A549 (cell line): Measurements from ENCODE around the gene COL24A1. TPM values are rescaled to one million over a fixed set of nuclear protein-coding genes. Genes with fewer than 3 reads are reported as not detected.

Source experiments
- ATAC-seq, 2 experiments: fragments of 200-7000 bp in 1 of 2; fragments of >200 bp in 1 of 2; cut with Nextera tagmentation in 1 of 2; cut with Tn5 transposase in 1 of 2; 3 replicates each; pipeline versions ENCODE4 v1.8.0 to v1.9.1; 2018 to 2020; ENCODE audit warnings: mild to moderate bottlenecking in 1 of 2, moderate library complexity in 1 of 2
- CTCF ChIA-PET: fragments of 300-600 bp; sonication (Branson Sonifier 250); formaldehyde crosslinking; extraction: SDS; loops from one replicate; lab custom pipeline; 2021; ENCODE audit warnings: antibody characterized with exemption, inconsistent platforms; lab: Yijun Ruan, JAX
- POLR2A ChIA-PET: fragments of 350-600 bp; formaldehyde crosslinking; extraction: SDS; loops from one replicate; lab custom pipeline; 2021; ENCODE audit warnings: antibody characterized with exemption, inconsistent platforms; lab: Yijun Ruan, JAX
- DNase-seq, 2 experiments: peaks; one replicate each; pipeline versions ENCODE4 v3.0.0 to v3.0.0-alpha.2; 2011 to 2016; ENCODE audit warnings: low read depth in 1 of 2, low spot score in 1 of 2
- FAIRE-seq: peaks from 2 replicates; lab custom pipeline; 2011; peaks lifted over from hg19 to GRCh38; lab: Jason Lieb, UNC
- H3K27ac ChIP-seq, 2 experiments: fragments of >200 bp; sonication (Bioruptor Twin); formaldehyde crosslinking; 3 replicates each; pipeline ENCODE4 v1.5.1; 2016 to 2017
- H3K4me1 ChIP-seq: fragments of >200 bp; sonication (Bioruptor Twin); formaldehyde crosslinking; 3 replicates; pipeline ENCODE4 v1.6.1; 2016
- H3K4me2 ChIP-seq: fragments of >200 bp; sonication (Bioruptor Twin); formaldehyde crosslinking; 3 replicates; pipeline ENCODE4 v1.6.1; 2016
- H3K4me3 ChIP-seq: fragments of >200 bp; sonication (Bioruptor Twin); formaldehyde crosslinking; 3 replicates; pipeline ENCODE4 v1.5.1; 2016
- H3K9me3 ChIP-seq: fragments of >200 bp; sonication (Bioruptor Twin); formaldehyde crosslinking; 3 replicates; pipeline ENCODE4 v1.6.1; 2016
- BHLHE40 ChIP-seq: IDR thresholded peaks from 2 replicates; pipeline ENCODE4 v1.6.1; 2012; ENCODE audit warnings: low read depth, low read length, inconsistent platforms
- CBX8 ChIP-seq: fragments of 200-600 bp; sonication (generic); IDR thresholded peaks from 2 replicates; pipeline ENCODE4 v1.6.1; 2016
- CEBPB ChIP-seq, 2 experiments: fragments of >200 bp in 1 of 2; sonication (Bioruptor Twin) in 1 of 2; formaldehyde crosslinking in 1 of 2; IDR thresholded peaks; 2 replicates each; pipeline ENCODE4 v1.6.1; 2012 to 2016
- CHD4 ChIP-seq: fragments of 200-600 bp; sonication (generic); IDR thresholded peaks from 2 replicates; pipeline ENCODE4 v1.6.1; 2016; ENCODE audit warnings: antibody characterized with exemption, mild to moderate bottlenecking, borderline replicate concordance
- EHF ChIP-seq: fragments of 250-450 bp; sonication (Bioruptor Pico); IDR thresholded peaks from 2 replicates; pipeline ENCODE4 v1.5.0; 2020; ENCODE audit warnings: mild to moderate bottlenecking
- FOSB ChIP-seq: fragments of 250-450 bp; sonication (Bioruptor Pico); IDR thresholded peaks from 2 replicates; pipeline ENCODE4 v1.5.0; 2020; ENCODE audit warnings: mild to moderate bottlenecking, moderate library complexity
- FOXS1 ChIP-seq: fragments of 250-450 bp; sonication (Bioruptor Pico); IDR thresholded peaks from 2 replicates; pipeline ENCODE4 v1.5.0; 2020; ENCODE audit warnings: mild to moderate bottlenecking, moderate library complexity
- HOXA7 ChIP-seq: fragments of 250-450 bp; sonication (Bioruptor Pico); IDR thresholded peaks from 2 replicates; pipeline ENCODE4 v1.5.0; 2020; ENCODE audit warnings: mild to moderate bottlenecking, moderate library complexity
- HOXB13 ChIP-seq: fragments of 250-450 bp; sonication (Bioruptor Pico); IDR thresholded peaks from 2 replicates; pipeline ENCODE4 v1.5.0; 2020; ENCODE audit warnings: low read depth, mild to moderate bottlenecking, moderate library complexity
- HOXB5 ChIP-seq: fragments of 250-450 bp; sonication (Bioruptor Pico); IDR thresholded peaks from 2 replicates; pipeline ENCODE4 v1.5.0; 2020; ENCODE audit warnings: mild to moderate bottlenecking, moderate library complexity
- JUN ChIP-seq, 2 experiments: fragments of >200 bp; sonication (Bioruptor Twin); formaldehyde crosslinking; IDR thresholded peaks; 2 replicates in 1 of 2; 3 replicates in 1 of 2; pipeline ENCODE4 v1.6.1; 2016 to 2017
- KDM5A ChIP-seq: fragments of 200-600 bp; sonication (generic); IDR thresholded peaks from 2 replicates; pipeline ENCODE4 v1.6.1; 2016; ENCODE audit warnings: antibody characterized with exemption, mild to moderate bottlenecking
- MAZ ChIP-seq: fragments of 150-350 bp; IDR thresholded peaks from 2 replicates; pipeline ENCODE4 v1.6.1; 2014; ENCODE audit warnings: antibody characterized with exemption, low read depth, low read length, borderline replicate concordance
- MYC ChIP-seq: IDR thresholded peaks from 2 replicates; pipeline ENCODE4 v1.6.1; 2012; ENCODE audit warnings: mild to moderate bottlenecking, inconsistent platforms, low read length, improper control_type of control experiment, borderline replicate concordance
- NFE2L2 ChIP-seq: fragments of 150-350 bp; conservative IDR thresholded peaks from 2 replicates; pipeline ENCODE4 v1.6.1; 2014; ENCODE audit warnings: low read length
- NPAS2 ChIP-seq: fragments of 250-450 bp; sonication (Bioruptor Pico); IDR thresholded peaks from 2 replicates; pipeline ENCODE4 v1.8.0; 2022; ENCODE audit warnings: mild to moderate bottlenecking, moderate library complexity, borderline replicate concordance
- PBX3 ChIP-seq: IDR thresholded peaks from 2 replicates; pipeline ENCODE4 v1.6.1; 2012
- POLR2A ChIP-seq: IDR thresholded peaks from 2 replicates; pipeline ENCODE4 v1.6.1; 2012; ENCODE audit warnings: mild to moderate bottlenecking, low read length
- RAD21 ChIP-seq, 2 experiments: fragments of >200 bp in 1 of 2; sonication (Bioruptor Twin) in 1 of 2; formaldehyde crosslinking in 1 of 2; IDR thresholded peaks in 1 of 2; conservative IDR thresholded peaks in 1 of 2; 2 replicates in 1 of 2; 3 replicates in 1 of 2; pipeline ENCODE4 v1.6.1; 2012 to 2018; ENCODE audit warnings: inconsistent platforms in 1 of 2
- RFX5 ChIP-seq: fragments of 450-650 bp; IDR thresholded peaks from 2 replicates; pipeline ENCODE4 v1.7.1; 2014; ENCODE audit warnings: antibody characterized with exemption, mild to moderate bottlenecking, moderate library complexity
- SMC3 ChIP-seq: fragments of >200 bp; sonication (Bioruptor Twin); formaldehyde crosslinking; IDR thresholded peaks from 3 replicates; pipeline ENCODE4 v1.6.1; 2018; ENCODE audit warnings: inconsistent platforms
- TFCP2L1 ChIP-seq: fragments of 250-450 bp; sonication (Bioruptor Pico); IDR thresholded peaks from 2 replicates; pipeline ENCODE4 v1.5.0; 2021; ENCODE audit warnings: mild to moderate bottlenecking
- WGBS: methylation state at CpG from one replicate; pipeline ENCODE4 v1.1.6; 2017; ENCODE audit errors: missing lambda C conversion rate; 5-methylcytosine and 5-hydroxymethylcytosine counted together
- polyA plus RNA-seq, 4 experiments: library from polyadenylated mRNA; depleted of rRNA in 3 of 4; stranded (reverse); fragments of >200 nt; fragmentation: RNase III in 1 of 4; extraction: RNeasy Plus Mini Kit Qiagen cat#74134 plus additional on column Dnase treatment in 1 of 4; gene quantifications; 2 replicates in 3 of 4; 3 replicates in 1 of 4; pipeline ENCODE4 v1.2.3, GENCODE V29; 2011 to 2017
- TF ChIP-seq, protein P1 (sequence below): fragments of >200 bp; sonication (Bioruptor Twin); formaldehyde crosslinking; IDR thresholded peaks from 3 replicates; pipeline ENCODE4 v1.6.1; 2016
- TF ChIP-seq, protein P2 (sequence below): fragments of 150-350 bp; IDR thresholded peaks from 2 replicates; pipeline ENCODE4 v1.6.1; 2014; ENCODE audit warnings: low read depth, mild to moderate bottlenecking, low read length
- TF ChIP-seq, protein P3 (sequence below): fragments of 250-450 bp; sonication (Bioruptor Pico); IDR thresholded peaks from 2 replicates; pipeline ENCODE4 v1.5.0; 2020; ENCODE audit warnings: low read depth, mild to moderate bottlenecking, moderate library complexity

Gene COL24A1
- polyA plus RNA-seq, 2 of the 4 experiments (the other 2 are of a cell fraction): 0.03 to 0.13 TPM

- H3K27ac ChIP-seq: no peak overlapping the region
- 31% methylated on average over 8 of the region's 8 CpGs for WGBS
- H3K4me3 ChIP-seq: peak overlapping the region; percentile 24; the same call in 1 of the 3 replicates
- ATAC-seq (no peak), FAIRE-seq (no peak), DNase-seq (no peak)
- ChIA-PET CTCF (no interaction called here), POLR2A (no interaction called here)
- H3K4me1 ChIP-seq: no peaks in the 10 kb centered on the region
- TF ChIP-seq CHD4 (no peak), CBX8 (no peak)
- H3K4me2 ChIP-seq: peak overlapping the region; percentile 55
- no peaks in the 10 kb centered on the region for H3K9me3 ChIP-seq
These were observed 325.7 kb downstream of the COL24A1 start for GRCh38 chr1:85830837-85831236.

DNA sequence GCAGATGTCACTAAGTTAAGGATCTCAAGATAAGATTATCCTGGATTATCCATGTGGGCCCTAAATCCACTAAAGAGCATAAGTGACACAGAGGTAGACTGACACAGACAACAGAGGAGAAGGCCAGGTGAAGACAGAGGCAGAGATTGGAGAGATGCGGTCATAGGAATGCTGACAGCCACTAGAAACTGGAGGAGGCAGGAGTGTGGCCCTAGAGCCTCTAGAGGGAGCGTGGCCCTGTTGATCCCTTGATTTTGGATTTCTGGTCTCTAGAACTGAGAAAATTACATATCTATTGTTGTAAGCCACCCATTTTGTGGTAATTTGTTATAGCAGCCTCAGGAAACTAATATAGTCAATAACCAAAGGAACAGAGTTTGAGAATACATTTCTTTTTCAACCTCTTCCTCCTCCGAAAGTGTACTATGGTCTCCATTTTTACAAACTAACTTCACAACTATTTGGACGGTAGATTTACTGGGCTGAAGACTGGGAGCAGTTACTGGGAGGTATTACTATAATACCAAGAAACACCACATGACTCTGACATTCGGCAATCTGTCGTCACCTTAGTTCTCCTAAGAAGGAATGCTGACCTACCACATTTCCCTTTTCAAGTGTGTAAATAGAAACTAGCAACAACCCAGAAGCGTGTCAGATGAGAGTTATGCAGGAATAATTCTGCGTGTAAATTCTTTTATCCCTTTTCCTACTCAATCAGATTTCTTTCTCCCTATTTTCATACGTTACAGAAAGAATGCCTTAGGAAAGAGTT, 332.3 kb downstream of the COL24A1 start:
- 76% methylated on average over 9 of the region's 9 CpGs for WGBS
- ATAC-seq: no peak
- TF ChIP-seq, protein P1, sequence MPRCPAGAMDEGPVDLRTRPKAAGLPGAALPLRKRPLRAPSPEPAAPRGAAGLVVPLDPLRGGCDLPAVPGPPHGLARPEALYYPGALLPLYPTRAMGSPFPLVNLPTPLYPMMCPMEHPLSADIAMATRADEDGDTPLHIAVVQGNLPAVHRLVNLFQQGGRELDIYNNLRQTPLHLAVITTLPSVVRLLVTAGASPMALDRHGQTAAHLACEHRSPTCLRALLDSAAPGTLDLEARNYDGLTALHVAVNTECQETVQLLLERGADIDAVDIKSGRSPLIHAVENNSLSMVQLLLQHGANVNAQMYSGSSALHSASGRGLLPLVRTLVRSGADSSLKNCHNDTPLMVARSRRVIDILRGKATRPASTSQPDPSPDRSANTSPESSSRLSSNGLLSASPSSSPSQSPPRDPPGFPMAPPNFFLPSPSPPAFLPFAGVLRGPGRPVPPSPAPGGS: no peak
- TF ChIP-seq RFX5 (no peak), RAD21 (conservative IDR thresholded peaks at IDR 0.05 in 1 of 2, IDR thresholded peaks at IDR 0.05 in 1 of 2) (no peak), NPAS2 (CRISPR knock-in tag) (no peak), FOXS1 (CRISPR knock-in tag) (no peak), POLR2A (no peak), NFE2L2 (no peak), SMC3 (no peak), BHLHE40 (no peak), CEBPB (IDR thresholded peaks at IDR 0.05) (no peak), MYC (no peak)
- TF ChIP-seq, protein P2, sequence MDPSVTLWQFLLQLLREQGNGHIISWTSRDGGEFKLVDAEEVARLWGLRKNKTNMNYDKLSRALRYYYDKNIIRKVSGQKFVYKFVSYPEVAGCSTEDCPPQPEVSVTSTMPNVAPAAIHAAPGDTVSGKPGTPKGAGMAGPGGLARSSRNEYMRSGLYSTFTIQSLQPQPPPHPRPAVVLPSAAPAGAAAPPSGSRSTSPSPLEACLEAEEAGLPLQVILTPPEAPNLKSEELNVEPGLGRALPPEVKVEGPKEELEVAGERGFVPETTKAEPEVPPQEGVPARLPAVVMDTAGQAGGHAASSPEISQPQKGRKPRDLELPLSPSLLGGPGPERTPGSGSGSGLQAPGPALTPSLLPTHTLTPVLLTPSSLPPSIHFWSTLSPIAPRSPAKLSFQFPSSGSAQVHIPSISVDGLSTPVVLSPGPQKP: no peak
- CTCF ChIA-PET: no interaction called here
- Histone ChIP-seq H3K4me2 (no peak overlapping the region), H3K4me1 (no peaks in the 10 kb centered on the region), H3K4me3 (no peak overlapping the region), H3K9me3 (no peaks in the 10 kb centered on the region), H3K27ac (no peak overlapping the region)
- no peak for FAIRE-seq
- POLR2A ChIA-PET: no interaction called here
- no peak for DNase-seq

DNA sequence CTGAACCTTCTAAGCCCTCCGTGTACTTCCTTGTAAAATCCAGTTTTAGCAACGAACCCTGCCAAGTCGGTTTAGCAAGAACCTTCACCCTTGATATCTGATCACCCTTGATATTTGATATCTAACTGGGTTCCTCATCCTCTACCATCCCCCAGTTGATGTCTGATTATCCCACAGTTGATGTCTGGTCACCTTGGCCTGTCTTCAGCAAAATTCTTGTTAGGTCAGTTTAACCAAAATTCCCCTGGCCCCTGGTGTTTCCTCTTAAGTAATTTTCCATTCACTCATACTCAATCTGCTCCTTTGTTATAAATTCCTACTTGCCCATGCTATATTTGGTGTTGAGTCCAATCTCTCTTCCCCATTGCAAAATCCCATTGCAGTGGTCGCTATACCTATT, 333.9 kb downstream of the COL24A1 start:
- WGBS: 73% methylated on average over 4 of the region's 4 CpGs
- DNase-seq (no peak), ATAC-seq (no peak), FAIRE-seq (no peak)
- CTCF ChIA-PET: no interaction called here
- Histone ChIP-seq H3K4me3 (no peak overlapping the region), H3K4me2 (no peak overlapping the region), H3K4me1 (peaks cover 9% of the 10 kb centered on the region; the same call in 2 of the 3 replicates), H3K27ac (no peak overlapping the region), H3K9me3 (no peaks in the 10 kb centered on the region)
- POLR2A ChIA-PET: no interaction called here
- no peak for TF ChIP-seq EHF (CRISPR knock-in tag)
- no peak for TF ChIP-seq FOSB

GRCh38 chr1:85818371-85818770, 338.2 kb downstream of the COL24A1 start:
- no peak for FAIRE-seq
- CTCF ChIA-PET: no interaction called here

More at GRCh38 chr1:85818371-85818770, 338.2 kb downstream of the COL24A1 start:
- POLR2A ChIA-PET: no interaction called here
- Histone ChIP-seq H3K4me2 (peak overlapping the region; percentile 39; the same call in 2 of the 3 replicates), H3K9me3 (no peaks in the 10 kb centered on the region), H3K4me1 (peaks cover 10% of the 10 kb centered on the region; the same call in 2 of the 3 replicates)
- ATAC-seq: peak in 1 of 2 experiments; percentile 62; a peak in 2 of 6 replicates
- WGBS: 9% methylated on average over 2 of the region's 2 CpGs
- DNase-seq: peak in 1 of 2 experiments; percentile 49
- TF ChIP-seq RAD21 (conservative IDR thresholded peaks at IDR 0.05 in 1 of 2, IDR thresholded peaks at IDR 0.05 in 1 of 2): no peak
- TF ChIP-seq, protein P2: no peak
- no peak for TF ChIP-seq HOXB13 (CRISPR knock-in tag)
- TF ChIP-seq PBX3: no peak
- TF ChIP-seq KDM5A: no peak
- TF ChIP-seq, protein P3, sequence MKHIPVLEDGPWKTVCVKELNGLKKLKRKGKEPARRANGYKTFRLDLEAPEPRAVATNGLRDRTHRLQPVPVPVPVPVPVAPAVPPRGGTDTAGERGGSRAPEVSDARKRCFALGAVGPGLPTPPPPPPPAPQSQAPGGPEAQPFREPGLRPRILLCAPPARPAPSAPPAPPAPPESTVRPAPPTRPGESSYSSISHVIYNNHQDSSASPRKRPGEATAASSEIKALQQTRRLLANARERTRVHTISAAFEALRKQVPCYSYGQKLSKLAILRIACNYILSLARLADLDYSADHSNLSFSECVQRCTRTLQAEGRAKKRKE: no peak
- TF ChIP-seq POLR2A: no peak
- no peak for TF ChIP-seq TFCP2L1 (CRISPR knock-in tag)
- TF ChIP-seq BHLHE40: no peak
- TF ChIP-seq HOXB5 (CRISPR knock-in tag): no peak
- no peak for TF ChIP-seq JUN (IDR thresholded peaks at IDR 0.05)
- TF ChIP-seq HOXA7 (CRISPR knock-in tag): no peak
- TF ChIP-seq MAZ: no peak
- no peak for TF ChIP-seq CBX8
- TF ChIP-seq, all 56 proteins: peak for 0
- Histone ChIP-seq H3K4me3 (no peak overlapping the region), H3K27ac (no peak overlapping the region)
